Neural cell (in vitro differentiated cells): ENCODE data around the gene CLDN7. TPM values are rescaled to one million over a fixed set of nuclear protein-coding genes. Genes with fewer than 3 reads are reported as not detected.

ENCODE experiments used
- H2AFZ ChIP-seq: fragments of 200-600, 300-800 bp; sonication (generic), shearing (Covaris generic); 2 replicates; pipeline ENCODE4 v1.6.0; 2014; ENCODE audit warnings: low read depth, mild to moderate bottlenecking, antibody characterized with exemption, low read length, moderate library complexity
- H3F3A ChIP-seq: fragments of 200-600 bp; shearing (Covaris generic); 2 replicates; pipeline ENCODE4 v1.6.1; 2016; ENCODE audit warnings: mild to moderate bottlenecking, moderate library complexity, mixed read lengths, antibody characterized with exemption, low read length; ENCODE audit not compliant: insufficient read depth, poor library complexity, severe bottlenecking
- H3K27ac ChIP-seq: fragments of 200-600, 300-800 bp; sonication (generic), shearing (Covaris generic); 2 replicates; pipeline ENCODE4 v1.5.1; 2014; ENCODE audit warnings: mild to moderate bottlenecking, low read length, moderate library complexity
- H3K27me3 ChIP-seq: fragments of 300-800, 200-600 bp; sonication (generic), shearing (Covaris generic); 2 replicates; pipeline ENCODE4 v1.6.0; 2014; ENCODE audit warnings: mild to moderate bottlenecking, low read depth, low read length, moderate library complexity; ENCODE audit not compliant: insufficient read depth
- H3K36me3 ChIP-seq: fragments of 300-800, 200-600 bp; sonication (generic), shearing (Covaris generic); 2 replicates; pipeline ENCODE4 v1.5.1; 2014; ENCODE audit warnings: mild to moderate bottlenecking, antibody characterized with exemption, low read length, moderate library complexity; ENCODE audit not compliant: insufficient read depth
- H3K4me2 ChIP-seq: fragments of 300-800, 200-600 bp; sonication (generic), shearing (Covaris generic); 2 replicates; pipeline ENCODE4 v1.6.0; 2014; ENCODE audit warnings: mild to moderate bottlenecking, low read length
- H3K4me3 ChIP-seq: fragments of 300-800, 200-600 bp; sonication (generic), shearing (Covaris generic); 2 replicates; pipeline ENCODE4 v1.5.1; 2014; ENCODE audit warnings: mild to moderate bottlenecking, low read length, moderate library complexity
- H3K79me2 ChIP-seq: fragments of 200-600 bp; shearing (Covaris generic); replicated peaks from 2 replicates; pipeline ENCODE4 v1.6.0; 2014; ENCODE audit warnings: mild to moderate bottlenecking, low read length, moderate library complexity; ENCODE audit not compliant: insufficient read depth
- H3K9ac ChIP-seq: fragments of 300-800, 200-600 bp; sonication (generic), shearing (Covaris generic); 2 replicates; pipeline ENCODE4 v1.6.1; 2016; ENCODE audit warnings: mild to moderate bottlenecking, low read length, mixed read lengths
- H3K9me2 ChIP-seq: fragments of 200-600 bp; shearing (Covaris generic); 2 replicates; pipeline ENCODE4 v1.6.1; 2016; ENCODE audit warnings: mild to moderate bottlenecking, low read length, mixed read lengths; ENCODE audit not compliant: insufficient read depth
- H3K9me3 ChIP-seq: fragments of 200-600, 300-800 bp; sonication (generic), shearing (Covaris generic); 2 replicates; pipeline ENCODE4 v1.6.1; 2016; ENCODE audit warnings: mild to moderate bottlenecking, mixed run types, low read length, moderate library complexity, mixed read lengths
- H4K20me1 ChIP-seq: fragments of 200-600 bp; shearing (Covaris generic); 2 replicates; pipeline ENCODE4 v1.6.1; 2016; ENCODE audit warnings: mild to moderate bottlenecking, mixed run types; ENCODE audit not compliant: insufficient read depth
- CTCF ChIP-seq: fragments of 450-650 bp; IDR thresholded peaks from 2 replicates; pipeline ENCODE4 v1.5.1; 2014; ENCODE audit warnings: antibody characterized with exemption, mild to moderate bottlenecking, moderate library complexity; ENCODE audit not compliant: poor library complexity, severe bottlenecking
- EP300 ChIP-seq: fragments of 450-650 bp; conservative IDR thresholded peaks from 2 replicates; pipeline ENCODE4 v1.6.1; 2014; ENCODE audit warnings: antibody characterized with exemption, mild to moderate bottlenecking, moderate library complexity; ENCODE audit not compliant: poor library complexity, severe bottlenecking
- EZH2 ChIP-seq: fragments of 200-600, 300-800 bp; shearing (Covaris generic), sonication (generic); IDR thresholded peaks from 2 replicates; pipeline ENCODE4 v1.6.1; 2014; ENCODE audit warnings: antibody characterized with exemption, low read length, borderline replicate concordance, mild to moderate bottlenecking; ENCODE audit not compliant: insufficient read depth, poor library complexity, severe bottlenecking
- MXI1 ChIP-seq: fragments of 450-650 bp; conservative IDR thresholded peaks from 2 replicates; pipeline ENCODE4 v1.6.1; 2014; ENCODE audit warnings: antibody characterized with exemption, mild to moderate bottlenecking; ENCODE audit not compliant: poor library complexity, severe bottlenecking
- POLR2AphosphoS5 ChIP-seq: IDR thresholded peaks from 2 replicates; pipeline ENCODE4 v1.6.1; 2012
- RAD21 ChIP-seq: fragments of 450-650 bp; conservative IDR thresholded peaks from 2 replicates; pipeline ENCODE4 v1.6.1; 2014; ENCODE audit warnings: antibody characterized with exemption, mild to moderate bottlenecking, moderate library complexity
- REST ChIP-seq: IDR thresholded peaks from 2 replicates; pipeline ENCODE4 v1.6.1; 2012; ENCODE audit warnings: borderline replicate concordance
- SMC3 ChIP-seq: fragments of 450-650 bp; conservative IDR thresholded peaks from 2 replicates; pipeline ENCODE4 v1.6.1; 2014; ENCODE audit warnings: antibody characterized with exemption, mild to moderate bottlenecking, moderate library complexity; ENCODE audit not compliant: poor library complexity
- TAF1 ChIP-seq: IDR thresholded peaks from 2 replicates; pipeline ENCODE4 v1.6.1; 2012; ENCODE audit warnings: low read depth
- polyA minus RNA-seq: library from RNA; depleted of rRNA, polyadenylated mRNA; stranded (reverse); fragments of >200 nt; gene quantifications from 2 replicates; pipeline ENCODE4 v1.2.3, GENCODE V29; 2014
- polyA plus RNA-seq: library from polyadenylated mRNA; depleted of rRNA; stranded (reverse); fragments of >200 nt; gene quantifications from 2 replicates; pipeline ENCODE4 v1.2.3, GENCODE V29; 2014

The CLDN7 gene
- polyA plus RNA-seq (0.27 TPM in 1 of 2 replicates, not detected in the other), polyA minus RNA-seq (not detected in 2 replicates)

GRCh38 chr17:7262192-7262934 lies at the start of gene CLDN7:
TSS of gene CLDN7 (minus strand) at chr17:7262478. CDS start at chr17:7262043, 435 bp downstream.
- Histone ChIP-seq H3K9me3 (no peaks in the 10 kb centered on the region), H3K4me2 (no peak within 1 kb of the TSS), H3K27me3 (peaks cover 60% of the 10 kb centered on the region), H3K27ac (no peak within 1 kb of the TSS), H4K20me1 (no peaks in the 10 kb centered on the region), H3K79me2 (no peaks in the 10 kb centered on the region), H3K9me2 (no peaks in the 10 kb centered on the region), H3K4me3 (peak within 1 kb of the TSS; percentile 50), H3K36me3 (peaks cover 4% of the 10 kb centered on the region), H2AFZ (no peak within 1 kb of the TSS), H3K9ac (no peak within 1 kb of the TSS), H3F3A (no peaks in the 10 kb centered on the region)
- TF ChIP-seq TAF1 (no peak), EP300 (no peak), EZH2 (peak; percentile 48)

- Histone ChIP-seq H3K9me3 (no peaks in the 10 kb centered on the region), H3K27ac (no peak overlapping the region), H3K9ac (no peak overlapping the region), H3K4me2 (no peak overlapping the region), H4K20me1 (peaks cover 12% of the 10 kb centered on the region), H3K27me3 (no peaks in the 10 kb centered on the region), H3F3A (no peaks in the 10 kb centered on the region), H3K36me3 (no peaks in the 10 kb centered on the region), H3K4me3 (no peak overlapping the region), H2AFZ (no peak overlapping the region), H3K79me2 (peaks cover 42% of the 10 kb centered on the region), H3K9me2 (no peaks in the 10 kb centered on the region)
- TF ChIP-seq RAD21 (no peak), CTCF (no peak), SMC3 (no peak), TAF1 (no peak), REST (no peak), MXI1 (no peak), EP300 (no peak), EZH2 (no peak), POLR2AphosphoS5 (no peak)
Observed at GRCh38 chr17:7311110-7311705, 48.9 kb upstream of the CLDN7 start.
